Activated CD8-positive, alpha-beta memory T cell treated with anti-CD3 and anti-CD28 coated beads, Interleukin-2, amount 50 U/mL, for 48 hours (primary cell): ENCODE results near the gene BAHD1.
A peak's percentile ranks its signal among the peaks of the same experiment; 100 is the strongest.

Experiments used
- DNase-seq: peaks from one replicate; pipeline ENCODE4 v3.0.0-alpha.2; 2020

The BAHD1 gene

DNA sequence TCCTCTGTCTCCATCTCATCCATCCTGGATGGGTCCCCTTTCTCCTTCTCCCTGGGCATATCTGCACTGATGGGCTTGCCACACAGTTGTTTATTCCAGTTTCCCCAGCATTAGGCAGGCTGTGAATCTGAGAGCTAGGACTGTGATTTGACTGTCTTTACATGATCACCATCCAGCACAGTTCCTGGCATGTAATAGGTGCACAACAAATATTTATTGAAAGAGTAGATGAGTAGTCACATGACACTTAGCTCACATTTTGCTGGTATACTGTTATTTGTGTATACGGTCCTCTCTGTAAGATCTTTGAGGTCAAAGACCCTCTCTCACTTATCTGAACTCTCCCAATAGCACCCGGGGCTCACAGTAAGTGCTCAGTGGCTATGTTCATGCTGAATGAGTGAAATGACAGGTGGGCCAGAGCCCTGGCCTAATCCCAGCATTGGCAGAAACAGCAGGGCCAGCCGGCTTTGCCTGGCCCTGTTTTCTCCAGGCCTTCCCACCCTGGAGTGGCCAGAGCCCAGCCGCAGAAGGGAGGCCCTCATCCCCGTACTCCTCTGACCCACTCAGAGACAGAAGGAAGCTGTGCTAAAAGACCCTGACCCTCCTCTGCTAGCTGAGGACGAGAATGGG lies 16.2 kb upstream of the BAHD1 start:
- DNase-seq: no peak

GRCh38 chr15:40425681-40426080 lies 15.1 kb upstream of the BAHD1 start:
- no peak for DNase-seq

DNA sequence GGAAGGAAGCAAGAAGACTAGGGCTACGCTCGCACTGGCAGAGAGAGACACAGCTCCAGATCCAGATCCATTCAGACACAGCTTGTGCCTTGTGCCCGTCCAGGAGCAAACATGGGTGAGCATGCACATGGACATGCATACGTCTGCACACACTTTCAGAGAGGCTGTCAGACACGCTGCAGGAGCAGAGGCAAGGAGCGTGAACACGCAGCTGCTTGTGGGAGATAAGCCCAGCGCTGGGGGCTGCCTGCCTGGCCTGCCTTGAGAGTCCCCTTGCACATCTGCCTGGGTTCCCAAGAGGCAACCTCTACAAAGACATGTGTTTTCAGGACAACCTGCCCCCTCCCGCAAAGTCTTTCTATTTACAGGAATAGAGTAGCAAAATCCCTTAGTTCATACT lies 13.6 kb upstream of the BAHD1 start:
- no peak for DNase-seq

- no peak for DNase-seq
Observed at GRCh38 chr15:40428185-40428584, 12.6 kb upstream of the BAHD1 start.

GRCh38 chr15:40429068-40429710 lies 11.6 kb upstream of the BAHD1 start:
- no peak for DNase-seq

DNA sequence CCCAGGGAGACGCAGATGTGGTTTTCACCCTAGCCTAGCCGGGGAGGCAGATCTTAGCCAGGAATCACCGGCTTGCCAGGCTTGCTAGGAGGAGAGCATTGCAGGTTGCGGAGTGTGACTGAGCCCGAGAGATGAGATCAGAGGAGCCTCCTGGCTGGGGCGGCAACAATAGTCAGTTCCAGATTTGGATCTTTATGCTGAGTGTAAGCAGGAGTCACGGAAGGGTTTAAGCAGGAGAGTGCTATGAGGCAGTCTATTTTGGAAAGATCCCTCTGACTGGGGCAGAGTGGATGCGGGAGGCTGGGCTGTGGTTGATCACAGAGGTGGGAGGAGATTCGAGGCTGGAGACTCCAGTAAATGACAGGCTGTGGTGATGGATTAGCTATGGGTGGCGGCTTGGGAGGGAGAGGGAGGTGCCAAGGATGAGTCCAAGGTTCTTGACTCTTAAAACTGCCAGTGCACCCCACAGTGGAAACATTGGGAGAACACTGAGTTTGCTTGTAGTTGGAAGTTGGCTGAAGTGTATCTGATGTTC lies 10.4 kb upstream of the BAHD1 start:
- DNase-seq: no peak

DNA sequence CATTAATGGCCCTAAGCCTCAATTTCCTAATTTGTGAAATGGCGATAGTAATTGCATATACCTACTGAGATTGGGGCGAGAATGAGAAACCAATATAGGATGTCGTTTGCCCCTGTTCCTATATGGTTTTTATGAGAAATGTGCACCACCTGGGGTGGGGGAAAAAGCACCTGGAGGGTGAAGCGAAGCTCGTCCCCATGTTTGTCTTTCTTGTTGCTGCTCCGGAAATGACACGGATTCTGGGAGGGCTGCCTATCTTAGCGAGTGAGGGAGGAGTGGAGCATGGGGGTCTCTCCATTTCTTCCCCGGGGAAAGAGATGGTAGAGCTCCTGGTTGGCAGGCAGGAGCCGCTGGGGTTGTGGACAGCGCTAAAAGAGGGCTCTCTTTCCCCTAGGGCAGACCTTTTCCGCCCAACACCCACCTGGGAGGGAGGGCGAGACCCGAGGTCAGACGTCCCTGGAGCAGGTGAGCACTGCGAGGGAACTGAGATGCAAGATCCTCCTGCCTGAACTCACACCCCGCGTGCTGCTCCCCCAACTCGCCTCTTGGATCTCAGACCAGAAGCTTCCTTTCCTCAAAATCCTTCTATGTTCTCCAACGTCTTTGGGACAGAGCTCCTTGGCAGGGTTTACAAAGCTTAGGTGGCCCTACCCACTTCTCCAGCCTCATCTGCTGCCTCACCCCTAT lies 5.6 kb upstream of the BAHD1 start:
- DNase-seq: no peak

DNA sequence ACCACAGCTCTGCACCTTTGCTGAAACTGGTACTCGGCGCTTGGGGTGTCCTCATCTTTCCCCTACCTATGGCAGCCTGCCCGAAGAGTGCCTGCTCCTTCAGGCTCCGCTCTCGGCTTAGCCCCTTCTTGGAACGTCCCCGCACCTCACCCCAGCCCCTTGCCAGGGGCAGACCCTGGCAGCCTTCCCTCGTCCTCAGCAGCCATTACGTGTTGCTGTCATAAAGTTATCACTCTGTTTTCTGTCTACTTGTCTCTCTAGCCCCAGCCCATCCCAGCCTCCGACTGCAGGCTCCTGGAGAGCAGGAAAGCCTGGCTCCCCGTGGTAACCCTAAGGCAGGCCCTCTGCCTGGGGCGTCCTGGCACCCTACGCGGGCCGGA lies 5.1 kb upstream of the BAHD1 start:
- DNase-seq: no peak

GRCh38 chr15:40436116-40436891 lies 4.4 kb upstream of the BAHD1 start:
- DNase-seq: peak; percentile 61

- DNase-seq: no peak
Observed at GRCh38 chr15:40436892-40437751, 3.6 kb upstream of the BAHD1 start.

DNA sequence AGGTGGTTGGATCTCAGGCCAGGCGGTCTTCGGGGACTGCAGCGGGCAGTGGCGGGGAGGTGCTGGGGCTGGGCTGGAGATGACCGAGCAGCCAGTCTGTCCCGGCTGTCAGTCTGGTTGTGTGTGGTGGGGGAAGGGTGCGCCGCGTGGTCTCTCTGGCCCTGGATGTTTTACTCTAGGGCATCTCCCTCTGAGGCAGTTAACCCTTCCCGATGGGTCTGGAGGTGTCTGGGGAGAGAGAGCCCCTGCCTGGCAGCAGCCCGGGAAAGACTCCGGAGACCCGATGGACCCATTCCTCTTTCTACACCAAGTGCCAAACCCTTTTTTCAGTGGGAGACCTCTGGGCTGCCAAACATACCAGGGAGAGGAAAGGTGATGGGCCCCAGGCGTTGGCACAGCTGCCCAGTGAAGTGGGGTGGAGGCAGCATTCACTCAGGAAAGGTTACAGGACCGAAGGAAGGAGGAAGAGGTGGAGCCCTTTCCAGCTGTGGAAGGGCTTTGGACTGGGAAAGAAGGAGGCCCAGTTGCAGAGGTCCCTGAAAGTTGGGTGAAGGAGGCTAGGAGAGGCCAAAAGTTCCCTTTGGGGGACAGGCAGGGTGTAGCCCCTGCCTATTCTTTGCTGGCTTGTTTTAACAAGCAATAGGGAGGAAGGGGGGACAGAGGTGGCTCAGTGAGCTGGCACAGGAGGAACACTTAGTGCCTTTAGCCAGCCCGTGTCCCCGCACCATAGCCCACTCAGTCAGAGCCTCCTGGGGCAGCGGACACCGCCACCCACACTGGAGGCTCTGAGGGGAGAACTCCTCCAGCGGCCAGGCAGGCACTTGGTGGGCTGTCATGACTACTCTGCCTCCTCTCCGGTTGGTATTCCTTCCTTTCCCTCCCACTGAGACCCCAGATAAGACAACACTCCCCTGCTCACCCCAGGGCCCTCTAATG lies 2.7 kb upstream of the BAHD1 start:
- DNase-seq: no peak

- DNase-seq: no peak
Observed at GRCh38 chr15:40438712-40439111, 2.0 kb upstream of the BAHD1 start.

GRCh38 chr15:40439461-40439959 lies 1.2 kb upstream of the BAHD1 start:
- no peak for DNase-seq

- DNase-seq: peak; percentile 68
Observed at GRCh38 chr15:40439960-40440742, 602 bp upstream of the BAHD1 start.

GRCh38 chr15:40441565-40442531 lies 1.1 kb downstream of the BAHD1 start:
- peak; percentile 67 for DNase-seq

- DNase-seq: no peak
Observed at GRCh38 chr15:40443255-40443654, 2.5 kb downstream of the BAHD1 start.

GRCh38 chr15:40443846-40444245 lies 3.1 kb downstream of the BAHD1 start:
- DNase-seq: no peak

DNA sequence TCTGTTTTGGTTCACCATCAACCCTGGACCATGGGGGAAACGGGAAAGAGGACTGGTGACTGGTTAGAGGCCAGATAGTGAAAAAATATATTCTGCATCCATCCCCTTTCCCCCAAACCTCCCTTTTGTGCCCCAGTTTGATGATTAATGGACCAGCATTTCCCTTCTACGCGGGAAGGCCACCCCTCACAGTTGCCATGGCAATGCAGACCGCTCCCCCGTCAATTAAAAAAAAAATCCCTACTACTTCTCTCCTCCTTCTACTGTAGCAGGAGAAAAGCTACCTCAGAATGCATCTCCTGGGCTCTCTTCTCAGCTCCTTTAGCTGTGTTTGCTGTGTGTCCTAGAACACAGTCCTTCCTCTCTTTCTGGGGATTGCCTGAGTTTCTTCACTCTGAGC lies 4.0 kb downstream of the BAHD1 start:
- no peak for DNase-seq

- DNase-seq: no peak
Observed at GRCh38 chr15:40445421-40445922, 4.7 kb downstream of the BAHD1 start.
